ENCODE data around the gene CD44. TPM values are rescaled to one million over a fixed set of nuclear protein-coding genes. Genes with fewer than 3 reads are reported as not detected.

CD44 gene
- total and polyA plus RNA-seq, 10 donors, result 60.9 to 521 (median 317) TPM

DNA sequence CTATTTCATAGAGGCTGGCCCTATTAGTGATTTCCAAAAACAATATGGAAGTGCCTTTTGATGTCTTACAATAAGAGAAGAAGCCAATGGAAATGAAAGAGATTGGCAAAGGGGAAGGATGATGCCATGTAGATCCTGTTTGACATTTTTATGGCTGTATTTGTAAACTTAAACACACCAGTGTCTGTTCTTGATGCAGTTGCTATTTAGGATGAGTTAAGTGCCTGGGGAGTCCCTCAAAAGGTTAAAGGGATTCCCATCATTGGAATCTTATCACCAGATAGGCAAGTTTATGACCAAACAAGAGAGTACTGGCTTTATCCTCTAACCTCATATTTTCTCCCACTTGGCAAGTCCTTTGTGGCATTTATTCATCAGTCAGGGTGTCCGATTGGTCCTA is 91.4 kb downstream of the CD44 start:
- 88 to 100% (median 97%) methylated on average over 1 of the region's 1 CpG for WGBS, 5 donors
- intact Hi-C loops (cut with DNase I; ENCODE audit: low total_unique reads), result no loop called here
- DNase-seq, result no peak
- Histone ChIP-seq H3K4me1 (peaks cover 0 to 32% (median 7%) of the 10 kb centered on the region in 6 donors), H3K36me3 (peaks cover 0 to 74% (median 48%) of the 10 kb centered on the region in 6 donors), H3K27me3 (replicated peaks in 1 of 7) (no peaks in the 10 kb centered on the region), H3K27ac (no peak overlapping the region), H3K4me3 (no peak overlapping the region), H3K9me3 (peaks cover 0 to 13% (median 4%) of the 10 kb centered on the region in 8 donors)
- TF ChIP-seq POLR2A (IDR thresholded peaks at IDR 0.05), result no peak
- TF ChIP-seq POLR2AphosphoS5 (IDR thresholded peaks at IDR 0.05), result no peak
- no peak for TF ChIP-seq CTCF (IDR thresholded peaks at IDR 0.05 in 8 of 11, conservative IDR thresholded peaks at IDR 0.05 in 3 of 11)

DNA sequence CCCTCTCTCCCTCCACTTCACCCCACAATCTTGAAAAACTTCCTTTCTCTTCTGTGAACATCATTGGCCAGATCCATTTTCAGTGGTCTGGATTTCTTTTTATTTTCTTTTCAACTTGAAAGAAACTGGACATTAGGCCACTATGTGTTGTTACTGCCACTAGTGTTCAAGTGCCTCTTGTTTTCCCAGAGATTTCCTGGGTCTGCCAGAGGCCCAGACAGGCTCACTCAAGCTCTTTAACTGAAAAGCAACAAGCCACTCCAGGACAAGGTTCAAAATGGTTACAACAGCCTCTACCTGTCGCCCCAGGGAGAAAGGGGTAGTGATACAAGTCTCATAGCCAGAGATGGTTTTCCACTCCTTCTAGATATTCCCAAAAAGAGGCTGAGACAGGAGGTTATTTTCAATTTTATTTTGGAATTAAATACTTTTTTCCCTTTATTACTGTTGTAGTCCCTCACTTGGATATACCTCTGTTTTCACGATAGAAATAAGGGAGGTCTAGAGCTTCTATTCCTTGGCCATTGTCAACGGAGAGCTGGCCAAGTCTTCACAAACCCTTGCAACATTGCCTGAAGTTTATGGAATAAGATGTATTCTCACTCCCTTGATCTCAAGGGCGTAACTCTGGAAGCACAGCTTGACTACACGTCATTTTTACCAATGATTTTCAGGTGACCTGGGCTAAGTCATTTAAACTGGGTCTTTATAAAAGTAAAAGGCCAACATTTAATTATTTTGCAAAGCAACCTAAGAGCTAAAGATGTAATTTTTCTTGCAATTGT is 92.3 kb downstream of the CD44 start:
- DNase-seq, result no peak
- intact Hi-C loops (cut with DNase I; ENCODE audit: low total_unique reads), result no loop called here
- Histone ChIP-seq H3K27ac (no peak overlapping the region), H3K9me3 (peaks cover 0 to 13% (median 4%) of the 10 kb centered on the region in 8 donors), H3K4me1 (peaks cover 0 to 40% (median 11%) of the 10 kb centered on the region in 6 donors), H3K27me3 (replicated peaks in 1 of 7) (no peaks in the 10 kb centered on the region), H3K36me3 (peaks cover 0 to 65% (median 41%) of the 10 kb centered on the region in 6 donors), H3K4me3 (no peak overlapping the region)
- WGBS, 5 donors, result 82 to 96% (median 93%) methylated on average over 5 of the region's 5 CpGs
- TF ChIP-seq POLR2A (IDR thresholded peaks at IDR 0.05), result no peak
- no peak for TF ChIP-seq POLR2AphosphoS5 (IDR thresholded peaks at IDR 0.05)
- no peak for TF ChIP-seq CTCF (IDR thresholded peaks at IDR 0.05 in 8 of 11, conservative IDR thresholded peaks at IDR 0.05 in 3 of 11)

DNA sequence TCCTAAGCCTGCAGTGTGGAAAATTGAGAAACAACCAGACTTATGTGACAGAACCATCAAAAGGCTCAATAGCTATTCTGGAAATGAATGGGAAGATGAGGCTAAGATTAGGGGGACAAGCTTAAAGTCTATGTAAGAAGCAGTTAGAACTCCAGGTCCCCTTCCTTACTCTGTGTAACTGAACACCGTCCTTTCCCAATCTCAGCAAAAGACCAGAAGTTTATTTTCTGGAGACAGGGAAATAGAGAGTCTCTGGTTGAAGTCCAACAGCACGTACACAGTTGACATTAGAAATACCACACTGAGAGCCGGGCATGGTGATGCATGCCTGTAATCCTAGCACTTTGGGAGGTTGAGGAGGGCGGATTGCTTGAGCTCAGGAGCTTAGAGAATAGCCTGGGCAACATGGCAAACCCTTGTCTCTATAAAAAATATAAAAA is 93.9 kb downstream of the CD44 start:
- Histone ChIP-seq H3K4me3 (no peak overlapping the region), H3K27ac (no peak overlapping the region), H3K9me3 (peaks cover 0 to 13% (median 4%) of the 10 kb centered on the region in 8 donors), H3K27me3 (replicated peaks in 1 of 7) (no peaks in the 10 kb centered on the region), H3K4me1 (peaks cover 4 to 40% (median 23%) of the 10 kb centered on the region in 6 donors), H3K36me3 (peaks cover 0 to 48% (median 34%) of the 10 kb centered on the region in 6 donors)
- 91 to 94% (median 93%) methylated on average over 4 of the region's 4 CpGs for WGBS, 5 donors
- TF ChIP-seq POLR2AphosphoS5 (IDR thresholded peaks at IDR 0.05), result no peak
- TF ChIP-seq POLR2A (IDR thresholded peaks at IDR 0.05), result no peak
- no peak for TF ChIP-seq CTCF (IDR thresholded peaks at IDR 0.05 in 8 of 11, conservative IDR thresholded peaks at IDR 0.05 in 3 of 11)
- no peak for DNase-seq
- intact Hi-C loops (cut with DNase I; ENCODE audit: low total_unique reads), result no loop called here

DNA sequence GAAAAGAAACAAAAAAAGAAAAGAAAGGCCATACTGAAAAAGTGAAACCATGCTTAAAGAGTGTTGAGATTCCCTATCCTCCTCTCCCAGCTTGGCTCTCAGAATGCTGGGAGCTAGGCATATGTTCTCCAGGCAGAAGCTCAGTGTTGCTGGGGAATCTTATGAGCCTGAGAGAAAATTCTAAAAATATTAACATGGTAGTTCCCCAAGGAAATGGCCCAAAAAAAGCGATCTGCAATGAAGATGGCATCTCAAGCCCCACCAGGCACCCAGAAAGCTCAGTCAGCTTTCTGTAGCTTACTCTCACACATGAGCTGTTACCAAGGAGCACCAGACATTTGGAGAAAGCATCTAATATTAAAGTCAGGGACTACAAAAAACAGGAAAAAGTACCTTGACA is 94.5 kb downstream of the CD44 start:
- Histone ChIP-seq H3K9me3 (peaks cover 0 to 13% (median 4%) of the 10 kb centered on the region in 8 donors), H3K27ac (no peak overlapping the region), H3K27me3 (replicated peaks in 1 of 7) (no peaks in the 10 kb centered on the region), H3K4me1 (peaks cover 10 to 40% (median 26%) of the 10 kb centered on the region in 6 donors), H3K36me3 (peaks cover 0 to 42% (median 30%) of the 10 kb centered on the region in 6 donors), H3K4me3 (no peak overlapping the region)
- intact Hi-C loops (cut with DNase I; ENCODE audit: low total_unique reads), result no loop called here
- TF ChIP-seq POLR2AphosphoS5 (IDR thresholded peaks at IDR 0.05), result no peak
- no peak for TF ChIP-seq CTCF (IDR thresholded peaks at IDR 0.05 in 8 of 11, conservative IDR thresholded peaks at IDR 0.05 in 3 of 11)
- no peak for TF ChIP-seq POLR2A (IDR thresholded peaks at IDR 0.05)
- DNase-seq, result no peak
- 84 to 100% (median 92%) methylated on average over 1 of the region's 1 CpG for WGBS, 5 donors
